ENCODE results near the gene HOXB6. TPM values are rescaled to one million over a fixed set of nuclear protein-coding genes. Genes with fewer than 3 reads are reported as not detected.

The HOXB6 gene
- total RNA-seq, 2 experiments from 2014 or later: not detected

GRCh38 chr17:48589060-48589830 lies 15.5 kb downstream of the HOXB6 start:
- Mint-ChIP-seq H3K36me3 (ENCODE audit: low read depth) (no peaks in the 10 kb centered on the region), H3K4me3 (no peak overlapping the region), H3K9me3 (no peaks in the 10 kb centered on the region), H3K27ac (no peak overlapping the region), H3K4me1 (ENCODE audit: low read depth) (peaks cover 30% of the 10 kb centered on the region), H3K27me3 (peaks cover 84% of the 10 kb centered on the region)
- no peak for DNase-seq
- ATAC-seq: no peak
- TF ChIP-seq CTCF (IDR thresholded peaks at IDR 0.05): no peak
- ChIA-PET POLR2A (interaction anchor here (0.8 kb wide), 2 partner anchors 180 to 268 kb away, joined by 3 read pairs; no protein-coding TSS in a partner anchor), CTCF (interaction anchor here (0.7 to 2.9 kb wide), 12 partner anchors 24 to 326 kb away, joined by 3 to 17 read pairs (median 3); no protein-coding TSS in a partner anchor)
- intact Hi-C loops (cut with micrococcal nuclease): no loop called here

GRCh38 chr17:48588528-48588927 lies 16.3 kb downstream of the HOXB6 start:
- CTCF ChIA-PET: interaction anchor here (0.7 to 2.9 kb wide), 18 partner anchors 7 to 325 kb away, joined by 3 to 17 read pairs (median 3); no protein-coding TSS in a partner anchor
- POLR2A ChIA-PET: interaction anchor here (0.6 to 1.4 kb wide), 2 partner anchors 97 to 185 kb away, joined by 3 to 4 read pairs; no protein-coding TSS in a partner anchor
- no peaks in the 10 kb centered on the region for H3K36me3 Mint-ChIP-seq (ENCODE audit: low read depth)
- intact Hi-C loops (cut with micrococcal nuclease): no loop called here
- H3K27ac Mint-ChIP-seq: no peak overlapping the region
- H3K4me3 Mint-ChIP-seq: no peak overlapping the region
- ATAC-seq (no peak), DNase-seq (no peak)
- peaks cover 85% of the 10 kb centered on the region for H3K27me3 Mint-ChIP-seq
- peaks cover 27% of the 10 kb centered on the region for H3K4me1 Mint-ChIP-seq (ENCODE audit: low read depth)
- no peaks in the 10 kb centered on the region for H3K9me3 Mint-ChIP-seq
- no peak for TF ChIP-seq CTCF (IDR thresholded peaks at IDR 0.05)

- Mint-ChIP-seq H3K9me3 (no peaks in the 10 kb centered on the region), H3K27ac (no peak overlapping the region), H3K4me1 (ENCODE audit: low read depth) (peaks cover 24% of the 10 kb centered on the region), H3K27me3 (peaks cover 86% of the 10 kb centered on the region), H3K4me3 (no peak overlapping the region), H3K36me3 (ENCODE audit: low read depth) (no peaks in the 10 kb centered on the region)
- no peak for TF ChIP-seq CTCF (IDR thresholded peaks at IDR 0.05)
- ATAC-seq (no peak), DNase-seq (no peak)
- intact Hi-C loops (cut with micrococcal nuclease): no loop called here
- POLR2A ChIA-PET: interaction anchor here (1.0 to 1.4 kb wide), 3 partner anchors 9 to 96 kb away, joined by 3 to 4 read pairs (median 4); partner anchors contain the start of gene HOXB4
- CTCF ChIA-PET: interaction anchor here (0.7 to 2.9 kb wide), 19 partner anchors 8 to 508 kb away, joined by 3 to 17 read pairs (median 4); no protein-coding TSS in a partner anchor
These were observed 16.7 kb downstream of the HOXB6 start for GRCh38 chr17:48588074-48588415.

GRCh38 chr17:48587276-48588073 lies 17.3 kb downstream of the HOXB6 start:
- intact Hi-C loops (cut with micrococcal nuclease): no loop called here
- ATAC-seq (no peak), DNase-seq (no peak)
- H3K4me1 Mint-ChIP-seq (ENCODE audit: low read depth): peaks cover 24% of the 10 kb centered on the region
- no peaks in the 10 kb centered on the region for H3K36me3 Mint-ChIP-seq (ENCODE audit: low read depth)
- ChIA-PET POLR2A (interaction anchor here (0.8 to 1.4 kb wide), 6 partner anchors 9 to 355 kb away, joined by 3 to 4 read pairs (median 3); partner anchors contain the start of gene HOXB4), CTCF (interaction anchor here (0.7 to 2.9 kb wide), 19 partner anchors 8 to 507 kb away, joined by 3 to 17 read pairs (median 4); no protein-coding TSS in a partner anchor)
- no peaks in the 10 kb centered on the region for H3K9me3 Mint-ChIP-seq
- no peak for TF ChIP-seq CTCF (IDR thresholded peaks at IDR 0.05)
- no peak overlapping the region for H3K4me3 Mint-ChIP-seq
- peaks cover 86% of the 10 kb centered on the region for H3K27me3 Mint-ChIP-seq
- H3K27ac Mint-ChIP-seq: no peak overlapping the region

All from activated CD8-positive, alpha-beta T cell treated with anti-CD3 and anti-CD28 coated beads for 36 hours (primary cell).